ENCODE data around the gene TSFM.

DNA sequence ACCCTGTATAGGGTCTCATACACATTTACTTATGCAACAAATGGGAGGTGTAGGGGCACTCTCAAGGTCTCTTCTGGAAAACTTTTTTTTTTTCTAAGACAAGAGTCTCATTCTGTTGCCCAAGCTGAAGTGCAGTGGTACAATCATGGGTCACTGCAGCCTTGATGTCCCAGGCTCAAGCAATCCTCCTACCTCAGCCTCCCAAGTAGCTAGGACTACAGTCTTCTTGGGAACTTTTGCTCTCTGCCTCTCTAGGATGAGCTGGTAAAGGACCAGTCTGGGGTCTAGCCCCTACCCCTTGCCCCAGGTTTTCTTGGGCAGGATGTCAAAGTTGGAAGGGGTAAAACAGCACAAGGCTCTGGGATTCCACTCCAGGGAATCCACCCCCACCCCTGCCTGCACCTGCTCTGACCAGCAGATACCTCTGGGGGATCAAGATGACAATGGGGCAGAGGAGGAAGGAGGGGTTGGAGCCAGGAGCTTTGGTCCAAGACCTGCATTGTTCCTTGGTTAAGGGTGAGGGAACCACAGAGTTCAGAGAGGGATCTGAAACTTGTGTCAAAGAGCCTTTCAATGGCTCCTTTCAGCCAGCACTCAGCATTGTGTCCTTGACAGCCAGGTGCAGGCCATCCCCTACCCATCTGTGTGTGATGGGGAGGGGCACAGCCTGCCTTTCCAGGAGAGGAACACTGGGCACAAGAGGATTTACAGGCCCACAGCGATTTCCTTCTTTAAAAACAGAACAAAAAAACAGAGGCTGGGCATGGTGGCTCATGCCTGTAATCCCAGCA is 51.7 kb downstream of the TSFM start:
- TF ChIP-seq, protein P1, sequence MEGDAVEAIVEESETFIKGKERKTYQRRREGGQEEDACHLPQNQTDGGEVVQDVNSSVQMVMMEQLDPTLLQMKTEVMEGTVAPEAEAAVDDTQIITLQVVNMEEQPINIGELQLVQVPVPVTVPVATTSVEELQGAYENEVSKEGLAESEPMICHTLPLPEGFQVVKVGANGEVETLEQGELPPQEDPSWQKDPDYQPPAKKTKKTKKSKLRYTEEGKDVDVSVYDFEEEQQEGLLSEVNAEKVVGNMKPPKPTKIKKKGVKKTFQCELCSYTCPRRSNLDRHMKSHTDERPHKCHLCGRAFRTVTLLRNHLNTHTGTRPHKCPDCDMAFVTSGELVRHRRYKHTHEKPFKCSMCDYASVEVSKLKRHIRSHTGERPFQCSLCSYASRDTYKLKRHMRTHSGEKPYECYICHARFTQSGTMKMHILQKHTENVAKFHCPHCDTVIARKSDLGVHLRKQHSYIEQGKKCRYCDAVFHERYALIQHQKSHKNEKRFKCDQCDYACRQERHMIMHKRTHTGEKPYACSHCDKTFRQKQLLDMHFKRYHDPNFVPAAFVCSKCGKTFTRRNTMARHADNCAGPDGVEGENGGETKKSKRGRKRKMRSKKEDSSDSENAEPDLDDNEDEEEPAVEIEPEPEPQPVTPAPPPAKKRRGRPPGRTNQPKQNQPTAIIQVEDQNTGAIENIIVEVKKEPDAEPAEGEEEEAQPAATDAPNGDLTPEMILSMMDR (IDR thresholded peaks at IDR 0.05) = no peak
- no peak for TF ChIP-seq POLR2A (IDR thresholded peaks at IDR 0.05)
